GM12874 (cell line): Measurements from ENCODE around the gene HCK.

ENCODE experiments used
- CTCF ChIP-seq: IDR thresholded peaks from 2 replicates; pipeline ENCODE4 v1.5.1; 2011; ENCODE audit warnings: low read depth, mild to moderate bottlenecking, control low read depth, low read length, moderate library complexity; ENCODE audit not compliant: insufficient read depth

Gene HCK

DNA sequence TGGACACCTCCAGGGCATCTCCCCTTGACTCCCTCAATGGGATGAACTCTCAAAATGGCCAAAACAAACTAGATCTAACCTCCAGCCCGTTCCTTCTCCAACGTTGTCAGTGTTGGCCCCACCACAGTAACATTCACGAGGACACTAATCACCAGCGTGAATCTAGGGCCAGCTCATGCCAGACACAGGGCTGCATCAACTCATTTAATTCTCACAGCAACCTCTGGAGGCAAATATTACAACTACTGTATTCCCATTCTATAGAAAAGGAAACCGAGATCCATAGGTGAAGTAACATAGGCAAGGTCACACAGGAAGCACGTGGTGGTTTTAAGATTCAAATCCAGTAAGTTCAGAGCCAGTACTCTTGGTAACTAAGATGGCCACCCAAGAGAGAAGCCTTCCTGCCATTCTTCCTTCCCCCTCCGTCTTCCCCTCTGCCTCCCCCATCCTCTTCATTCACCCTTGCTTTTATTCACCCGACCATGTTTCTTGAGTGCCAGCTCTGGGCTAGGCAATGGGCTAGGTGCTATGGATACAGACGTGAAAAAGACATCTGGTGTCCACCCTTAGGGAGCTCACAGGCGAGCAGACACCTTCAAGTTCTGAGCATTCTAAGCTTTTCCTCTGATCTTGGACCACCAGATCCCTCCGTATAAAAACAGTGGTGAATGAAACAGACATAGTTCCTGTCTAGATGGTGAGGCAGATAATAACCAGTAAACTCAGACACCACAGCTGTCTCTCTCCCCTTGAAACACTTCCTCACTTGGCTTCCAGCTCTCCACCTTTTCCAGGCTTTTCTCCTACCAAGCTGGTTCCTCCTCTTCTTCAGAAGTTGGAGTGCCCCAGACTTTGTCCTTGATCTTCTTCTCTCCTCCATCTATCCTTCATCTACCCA is 32.2 kb upstream of the HCK start:
- no peak for TF ChIP-seq CTCF

GRCh38 chr20:32021091-32021490 is 31.0 kb upstream of the HCK start:
- no peak for TF ChIP-seq CTCF

DNA sequence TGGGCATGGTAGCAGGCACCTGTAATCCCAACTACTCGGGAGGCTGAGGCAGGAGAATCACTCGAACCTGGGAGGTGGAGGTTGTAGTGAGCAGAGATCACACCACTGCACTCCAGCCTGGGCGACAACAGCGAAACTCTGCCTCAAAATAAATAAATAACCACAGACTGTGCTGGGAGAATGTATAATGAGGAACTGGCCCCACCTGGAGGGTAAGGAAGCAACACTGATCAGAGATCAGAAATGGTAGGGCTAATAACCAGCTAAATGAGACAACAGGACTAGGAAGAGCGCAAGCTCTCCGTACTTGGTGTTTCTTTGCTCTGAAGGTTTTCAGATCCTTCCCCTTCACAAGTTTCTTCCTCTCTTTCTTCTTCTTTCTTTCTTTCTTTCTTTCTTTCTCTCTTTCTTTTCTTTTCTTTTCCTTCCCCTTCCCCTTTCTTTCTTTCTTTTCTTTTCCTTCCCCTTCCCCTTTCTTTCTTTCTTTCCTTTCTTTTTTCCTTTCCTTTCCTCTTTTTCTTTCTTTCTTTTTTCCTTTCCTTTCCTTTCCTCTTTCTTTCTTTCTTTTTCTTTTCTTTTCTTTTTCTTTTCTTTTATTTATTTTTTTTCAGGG is 27.3 kb upstream of the HCK start:
- TF ChIP-seq CTCF, result no peak

GRCh38 chr20:32027643-32028042 is 24.4 kb upstream of the HCK start:
- no peak for TF ChIP-seq CTCF

GRCh38 chr20:32028647-32029372 is 23.2 kb upstream of the HCK start:
- no peak for TF ChIP-seq CTCF

DNA sequence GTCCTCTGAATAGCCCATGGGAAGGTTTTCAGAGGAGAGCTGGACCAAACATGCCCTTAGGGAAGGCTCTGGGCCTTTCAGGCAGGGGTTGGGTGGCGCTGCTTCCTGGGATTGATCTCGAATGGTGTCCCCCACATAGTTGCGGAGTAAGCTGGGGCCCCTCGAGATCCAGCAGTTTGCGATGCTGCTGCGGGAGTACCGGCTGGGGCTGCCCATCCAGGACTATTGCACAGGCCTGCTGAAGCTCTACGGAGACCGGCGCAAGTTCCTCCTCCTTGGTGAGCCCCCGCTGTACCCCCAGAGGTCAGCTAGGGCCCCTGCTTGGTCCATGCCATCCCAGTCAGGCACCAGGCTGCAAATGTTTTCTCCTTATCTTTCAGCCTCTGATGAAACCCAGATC is 22.5 kb upstream of the HCK start:
- TF ChIP-seq CTCF, result no peak
